H1 (cell line): ENCODE data around the gene ST6GALNAC5. TPM values are rescaled to one million over a fixed set of nuclear protein-coding genes. Genes with fewer than 3 reads are reported as not detected.

Experiments used
- CTCF ChIA-PET: fragments of 300-600 bp; sonication (Branson Sonifier 250); formaldehyde crosslinking; loops from one replicate; lab custom pipeline; 2021; ENCODE audit not compliant: partially characterized antibody; lab: Charles Lee
- POLR2A ChIA-PET: fragments of 300-600 bp; sonication (Branson Sonifier 250); formaldehyde crosslinking; loops from one replicate; lab custom pipeline; 2021; ENCODE audit warnings: inconsistent platforms; ENCODE audit not compliant: partially characterized antibody; lab: Charles Lee
- DNase-seq, 2 experiments: peaks; one replicate each; pipeline versions ENCODE4 v3.0.0 to v3.0.0-alpha.2; 2010 to 2022; ENCODE audit warnings: low spot score in 2 of 2, low read depth in 1 of 2, mixed read lengths in 1 of 2
- FAIRE-seq: peaks from 2 replicates; lab custom pipeline; 2011; peaks lifted over from hg19 to GRCh38; lab: Jason Lieb, UNC
- H2AFZ ChIP-seq: 2 replicates; pipeline ENCODE4 v1.8.1; 2012; ENCODE audit warnings: low read length, inconsistent platforms
- H2AK5ac ChIP-seq: 2 replicates; pipeline ENCODE4 v1.6.1; 2013; ENCODE audit warnings: low read depth, low read length
- H2BK120ac ChIP-seq: replicated peaks from 2 replicates; pipeline ENCODE3; 2013; ENCODE audit warnings: low read depth, low read length, inconsistent platforms
- H2BK12ac ChIP-seq: 2 replicates; pipeline ENCODE4 v1.6.1; 2013; ENCODE audit warnings: low read depth, low read length
- H2BK15ac ChIP-seq: 2 replicates; pipeline ENCODE4 v1.6.1; 2013; ENCODE audit warnings: low read length
- H2BK20ac ChIP-seq: 2 replicates; pipeline ENCODE4 v1.6.1; 2013; ENCODE audit warnings: low read length
- H2BK5ac ChIP-seq: 2 replicates; pipeline ENCODE4 v1.6.1; 2013; ENCODE audit warnings: low read depth, low read length
- H3K14ac ChIP-seq: 2 replicates; pipeline ENCODE4 v1.6.1; 2013; ENCODE audit warnings: inconsistent platforms; ENCODE audit not compliant: insufficient read length
- H3K18ac ChIP-seq: 2 replicates; pipeline ENCODE4 v1.6.1; 2013; ENCODE audit warnings: low read length; ENCODE audit errors: extremely low read depth
- H3K23ac ChIP-seq: 2 replicates; pipeline ENCODE4 v1.6.1; 2013; ENCODE audit warnings: inconsistent platforms; ENCODE audit not compliant: insufficient read length
- H3K23me2 ChIP-seq: 2 replicates; pipeline ENCODE4 v1.6.1; 2013; ENCODE audit warnings: low read depth, low read length
- H3K27ac ChIP-seq: 2 replicates; pipeline ENCODE4 v1.6.1; 2011; ENCODE audit warnings: low read depth, low read length, inconsistent platforms
- H3K27me3 ChIP-seq, 4 experiments: replicated peaks in 1 of 4; 1 replicate in 1 of 4; 2 replicates in 3 of 4; pipeline versions ENCODE4 v1.6.1 to v1.8.1; 2011 to 2013; ENCODE audit warnings: low read length in 3 of 4, mild to moderate bottlenecking in 3 of 4, inconsistent platforms in 2 of 4, mixed read lengths in 2 of 4, moderate library complexity in 1 of 4; ENCODE audit not compliant: control insufficient read depth in 3 of 4, insufficient read depth in 3 of 4; ENCODE audit errors: extremely low read depth in 1 of 4
- H3K36me3 ChIP-seq, 4 experiments: 2 replicates each; pipeline versions ENCODE4 v1.6.1 to v1.8.1; 2011 to 2013; ENCODE audit warnings: mild to moderate bottlenecking in 4 of 4, low read length in 3 of 4, moderate library complexity in 2 of 4, control low read depth in 1 of 4, inconsistent platforms in 1 of 4; ENCODE audit not compliant: insufficient read depth in 4 of 4, control insufficient read depth in 2 of 4
- H3K4ac ChIP-seq: replicated peaks from 2 replicates; pipeline ENCODE3; 2013; ENCODE audit warnings: low read length, low read depth, mixed read lengths, inconsistent platforms; ENCODE audit not compliant: insufficient read length
- H3K4me1 ChIP-seq, 4 experiments: replicated peaks in 1 of 4; 1 replicate in 1 of 4; 2 replicates in 3 of 4; pipeline versions ENCODE4 v1.6.1 to v1.8.1; 2011 to 2013; ENCODE audit warnings: low read length in 3 of 4, inconsistent platforms in 2 of 4, mixed read lengths in 1 of 4; ENCODE audit not compliant: insufficient read depth in 4 of 4, control insufficient read depth in 3 of 4
- H3K4me2 ChIP-seq, 2 experiments: 2 replicates each; pipeline versions ENCODE4 v1.6.1 to v1.8.1; 2011 to 2013; ENCODE audit warnings: low read depth in 2 of 2, low read length in 2 of 2, control low read depth in 1 of 2, inconsistent platforms in 1 of 2, mild to moderate bottlenecking in 1 of 2; ENCODE audit not compliant: insufficient read depth in 1 of 2
- H3K4me3 ChIP-seq, 4 experiments: fragments of 200-600, 300-600 bp in 1 of 4; sonication (generic), shearing (Covaris generic), sonication (Bioruptor Twin) in 1 of 4; 2 replicates each; pipeline versions ENCODE4 v1.5.1 to v1.8.1; 2011 to 2016; ENCODE audit warnings: low read length in 4 of 4, low read depth in 3 of 4, control low read depth in 2 of 4, inconsistent platforms in 2 of 4, mild to moderate bottlenecking in 2 of 4, mixed read lengths in 1 of 4, moderate library complexity in 1 of 4; ENCODE audit not compliant: insufficient read depth in 2 of 4; ENCODE audit errors: extremely low read depth in 1 of 4
- H3K56ac ChIP-seq: replicated peaks from 2 replicates; pipeline ENCODE3; 2013; ENCODE audit warnings: low read depth, mild to moderate bottlenecking, mixed read lengths, low read length, inconsistent platforms; ENCODE audit not compliant: insufficient read length
- H3K79me1 ChIP-seq: 2 replicates; pipeline ENCODE4 v1.6.1; 2013; ENCODE audit warnings: low read depth, low read length, control low read depth
- H3K79me2 ChIP-seq, 2 experiments: 2 replicates each; pipeline versions ENCODE4 v1.6.1 to v1.8.1; 2012 to 2013; ENCODE audit warnings: low read length in 2 of 2, mild to moderate bottlenecking in 2 of 2, inconsistent platforms in 1 of 2; ENCODE audit not compliant: insufficient read depth in 2 of 2, control insufficient read depth in 1 of 2
- H3K9ac ChIP-seq, 4 experiments: replicated peaks in 1 of 4; 1 replicate in 1 of 4; 2 replicates in 3 of 4; pipeline versions ENCODE4 v1.6.1 to v1.8.1; 2011 to 2013; ENCODE audit warnings: low read depth in 3 of 4, low read length in 3 of 4, control low read depth in 2 of 4, mild to moderate bottlenecking in 2 of 4, moderate library complexity in 2 of 4, inconsistent platforms in 1 of 4; ENCODE audit errors: extremely low read depth in 1 of 4
- H3K9me3 ChIP-seq, 2 experiments: 2 replicates each; pipeline versions ENCODE4 v1.6.1 to v1.8.1; 2012 to 2013; ENCODE audit warnings: mild to moderate bottlenecking in 2 of 2, moderate library complexity in 2 of 2, control low read depth in 1 of 2, inconsistent platforms in 1 of 2, low read depth in 1 of 2, low read length in 1 of 2, mixed read lengths in 1 of 2; ENCODE audit not compliant: insufficient read depth in 2 of 2
- H4K20me1 ChIP-seq, 2 experiments: replicated peaks in 1 of 2; 2 replicates each; pipeline versions ENCODE3 to v1.8.1; 2011 to 2013; ENCODE audit warnings: inconsistent platforms in 2 of 2, low read length in 2 of 2, mild to moderate bottlenecking in 1 of 2; ENCODE audit not compliant: insufficient read depth in 2 of 2, control insufficient read depth in 1 of 2
- H4K5ac ChIP-seq: 2 replicates; pipeline ENCODE4 v1.6.1; 2013; ENCODE audit warnings: low read length, low read depth, mixed read lengths, inconsistent platforms; ENCODE audit not compliant: insufficient read length
- H4K8ac ChIP-seq: 2 replicates; pipeline ENCODE4 v1.8.0; 2013; ENCODE audit warnings: mild to moderate bottlenecking, moderate library complexity, low read length, inconsistent platforms; ENCODE audit not compliant: insufficient read depth; ENCODE audit errors: extremely low read depth
- H4K91ac ChIP-seq: replicated peaks from 2 replicates; pipeline ENCODE3; 2013; ENCODE audit warnings: low read length, mixed read lengths, inconsistent platforms; ENCODE audit not compliant: insufficient read length
- CBX5 ChIP-seq: fragments of 300-800, 300-1000 bp; sonication (generic); IDR thresholded peaks from 2 replicates; pipeline ENCODE4 v1.7.1; 2016; ENCODE audit warnings: antibody characterized with exemption, low read length, low read depth
- EGR1 ChIP-seq: IDR thresholded peaks from 2 replicates; pipeline ENCODE4 v1.6.1; 2011; ENCODE audit warnings: low read depth, low read length, borderline replicate concordance
- EP300 ChIP-seq, 2 experiments: IDR thresholded peaks; 1 replicate in 1 of 2; 2 replicates in 1 of 2; pipeline ENCODE4 v1.6.1; 2011 to 2012; ENCODE audit warnings: low read depth in 2 of 2, low read length in 2 of 2, mild to moderate bottlenecking in 2 of 2, borderline replicate concordance in 1 of 2, inconsistent platforms in 1 of 2, moderate library complexity in 1 of 2
- GTF2F1 ChIP-seq: IDR thresholded peaks from 2 replicates; pipeline ENCODE4 v1.6.1; 2012; ENCODE audit warnings: low read depth, low read length, improper control_type of control experiment, borderline replicate concordance
- KDM5A ChIP-seq: fragments of 200-600 bp; IDR thresholded peaks from 2 replicates; pipeline ENCODE4 v1.7.1; 2012; ENCODE audit warnings: mild to moderate bottlenecking, low read length, inconsistent platforms, mixed read lengths
- RXRA ChIP-seq: IDR thresholded peaks from 2 replicates; pipeline ENCODE4 v1.6.1; 2011; ENCODE audit warnings: low read depth, mild to moderate bottlenecking, low read length, moderate library complexity; ENCODE audit not compliant: insufficient read depth
- SIRT6 ChIP-seq: IDR thresholded peaks from one replicate; pipeline ENCODE4 v1.7.1; 2012; ENCODE audit warnings: low read length, inconsistent platforms
- TCF12 ChIP-seq: IDR thresholded peaks from 2 replicates; pipeline ENCODE4 v1.6.1; 2011; ENCODE audit warnings: low read depth, mild to moderate bottlenecking, low read length
- USF2 ChIP-seq: IDR thresholded peaks from 2 replicates; pipeline ENCODE4 v1.6.1; 2011; ENCODE audit warnings: low read length, improper control_type of control experiment
- ZNF274 ChIP-seq: IDR thresholded peaks from 2 replicates; pipeline ENCODE4 v1.7.0; 2012; ENCODE audit warnings: low read length, borderline replicate concordance; ENCODE audit errors: extremely low read depth
- WGBS, 2 experiments: shearing (Covaris generic) in 1 of 2; methylation state at CpG; one replicate each; pipeline versions ENCODE4 v1.1.6 to v1.1.7; 2013 to 2015; ENCODE audit warnings: low lambda C conversion rate in 2 of 2, mixed read lengths in 2 of 2, inconsistent platforms in 1 of 2, low coverage in 1 of 2, missing lambda C conversion rate in 1 of 2; ENCODE audit not compliant: insufficient replicate concordance in 2 of 2, insufficient coverage in 1 of 2, insufficient read length in 1 of 2; ENCODE audit errors: extremely low coverage in 1 of 2, missing lambda C conversion rate in 1 of 2; 5-methylcytosine and 5-hydroxymethylcytosine counted together
- polyA plus RNA-seq, 7 experiments: library from polyadenylated mRNA; depleted of rRNA in 3 of 7; stranded (reverse) in 5 of 7; unstranded in 2 of 7; fragments of >200 nt in 5 of 7; fragments of 200-250 nt in 2 of 7; gene quantifications; 1 replicate in 5 of 7; 2 replicates in 1 of 7; 4 replicates in 1 of 7; pipeline versions ENCODE4 v1.2.1 to v1.2.3, GENCODE V29; 2011 to 2013; ENCODE audit warnings: missing spikeins in 2 of 7, mixed read lengths in 2 of 7
- total RNA-seq: library from RNA; stranded (reverse); fragmentation: NEBNext Ultra II Directional; extraction: Animal tissue kit (Norgen Biotek cat#: 25700); gene quantifications from 2 replicates; pipeline ENCODE4 v1.2.1, GENCODE V29; 2021
- TF ChIP-seq, protein P1 (sequence below): IDR thresholded peaks from 2 replicates; pipeline ENCODE4 v1.6.1; 2012; ENCODE audit warnings: low read length, inconsistent platforms

The ST6GALNAC5 gene
- total and polyA plus RNA-seq, 2 of the 8 experiments (the other 6 are each of a cell fraction or from before 2014, with no cell fraction given): 6.2 to 7.3 TPM

GRCh38 chr1:77081834-77082233, 214.6 kb downstream of the ST6GALNAC5 start:
- no peak overlapping the region for H3K23ac ChIP-seq
- H2BK20ac ChIP-seq: peak overlapping the region; percentile 55; the same call in 1 of the 2 replicates
- H2AFZ ChIP-seq: no peak overlapping the region
- FAIRE-seq (peak; percentile 73), DNase-seq (no peak)
- no peaks in the 10 kb centered on the region for H3K9me3 ChIP-seq
- no peak overlapping the region for H2AK5ac ChIP-seq
- no peaks in the 10 kb centered on the region for H3K27me3 ChIP-seq
- H3K79me2 ChIP-seq: no peaks in the 10 kb centered on the region
- ChIA-PET POLR2A (no interaction called here), CTCF (interaction anchor here (1.1 to 2.0 kb wide), 5 partner anchors 14 to 54 kb away, joined by 3 to 5 read pairs (median 4); no protein-coding TSS in a partner anchor)
- no peaks in the 10 kb centered on the region for H3K36me3 ChIP-seq
- H3K4ac ChIP-seq: no peak overlapping the region
- no peak overlapping the region for H3K27ac ChIP-seq
- H2BK12ac ChIP-seq: peak overlapping the region; percentile 93
- H3K14ac ChIP-seq: no peak overlapping the region
- no peak overlapping the region for H4K5ac ChIP-seq
- H3K18ac ChIP-seq: no peak overlapping the region
- H2BK120ac ChIP-seq: no peak overlapping the region
- H3K4me1 ChIP-seq: peaks cover 2 to 5% (median 4%) of the 10 kb centered on the region in 4 experiments; a peak in 6 of 7 replicates
- no peak overlapping the region for H3K4me3 ChIP-seq
- H3K23me2 ChIP-seq: no peaks in the 10 kb centered on the region
- no peak overlapping the region for H3K56ac ChIP-seq
- H2BK5ac ChIP-seq: peak overlapping the region; percentile 94; the same call in 1 of the 2 replicates
- H3K9ac ChIP-seq: no peak overlapping the region; a peak in 1 of 7 replicates
- H3K79me1 ChIP-seq: no peaks in the 10 kb centered on the region
- H4K91ac ChIP-seq: peak overlapping the region; percentile 3
- no peak overlapping the region for H4K8ac ChIP-seq
- WGBS, 2 experiments: 45% methylated on average over 4 of the region's 4 CpGs; no CpG with 5 or more reads in 1 of the 2 experiments
- no peaks in the 10 kb centered on the region for H4K20me1 ChIP-seq
- no peak overlapping the region for H2BK15ac ChIP-seq
- peak overlapping the region; percentile 2 to 41; a peak in 2 of 4 replicates for H3K4me2 ChIP-seq
- TF ChIP-seq TCF12 (no peak), KDM5A (no peak), RXRA (no peak), ZNF274 (no peak), GTF2F1 (no peak), EP300 (IDR thresholded peaks at IDR 0.05; ENCODE audit: borderline replicate concordance in 1 of 2, low read depth in 2 of 2, low read length in 2 of 2) (no peak), USF2 (no peak), SIRT6 (no peak), CBX5 (no peak), EGR1 (no peak)
- TF ChIP-seq, protein P1, sequence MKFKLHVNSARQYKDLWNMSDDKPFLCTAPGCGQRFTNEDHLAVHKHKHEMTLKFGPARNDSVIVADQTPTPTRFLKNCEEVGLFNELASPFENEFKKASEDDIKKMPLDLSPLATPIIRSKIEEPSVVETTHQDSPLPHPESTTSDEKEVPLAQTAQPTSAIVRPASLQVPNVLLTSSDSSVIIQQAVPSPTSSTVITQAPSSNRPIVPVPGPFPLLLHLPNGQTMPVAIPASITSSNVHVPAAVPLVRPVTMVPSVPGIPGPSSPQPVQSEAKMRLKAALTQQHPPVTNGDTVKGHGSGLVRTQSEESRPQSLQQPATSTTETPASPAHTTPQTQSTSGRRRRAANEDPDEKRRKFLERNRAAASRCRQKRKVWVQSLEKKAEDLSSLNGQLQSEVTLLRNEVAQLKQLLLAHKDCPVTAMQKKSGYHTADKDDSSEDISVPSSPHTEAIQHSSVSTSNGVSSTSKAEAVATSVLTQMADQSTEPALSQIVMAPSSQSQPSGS: no peak
